C4-2B (cell line): ENCODE measurements around the gene PID1.

Experiments
- H3K27ac ChIP-seq: fragments of 450-650 bp; 2 replicates; pipeline ENCODE4 v1.5.1; 2017
- CTCF ChIP-seq: fragments of 450-650 bp; conservative IDR thresholded peaks from 2 replicates; pipeline ENCODE4 v1.5.1; 2017; ENCODE audit warnings: mild to moderate bottlenecking
- ZFX ChIP-seq: fragments of 450-650 bp; IDR thresholded peaks from 2 replicates; pipeline ENCODE4 v1.6.1; 2017

The PID1 gene

GRCh38 chr2:229179628-229180027 lies 91.5 kb downstream of the PID1 start:
- TF ChIP-seq CTCF (no peak), ZFX (no peak)
- H3K27ac ChIP-seq, result no peak overlapping the region

- no peak for TF ChIP-seq CTCF
- no peak for TF ChIP-seq ZFX
These were observed 92.4 kb downstream of the PID1 start for GRCh38 chr2:229178706-229179105.

GRCh38 chr2:229178117-229178516 lies 93.0 kb downstream of the PID1 start:
- no peak for TF ChIP-seq CTCF
- TF ChIP-seq ZFX, result no peak
- H3K27ac ChIP-seq, result no peak overlapping the region

More at GRCh38 chr2:229178706-229179105, 92.4 kb downstream of the PID1 start:
- no peak overlapping the region for H3K27ac ChIP-seq

GRCh38 chr2:229176136-229176535 lies 95.0 kb downstream of the PID1 start:
- no peak for TF ChIP-seq ZFX
- TF ChIP-seq CTCF, result no peak
- no peak overlapping the region for H3K27ac ChIP-seq

GRCh38 chr2:229175497-229175863 lies 95.6 kb downstream of the PID1 start:
- no peak for TF ChIP-seq ZFX
- no peak for TF ChIP-seq CTCF
- H3K27ac ChIP-seq, result no peak overlapping the region

GRCh38 chr2:229174794-229175496 lies 96.1 kb downstream of the PID1 start:
- TF ChIP-seq CTCF (no peak), ZFX (no peak)
- H3K27ac ChIP-seq, result no peak overlapping the region

GRCh38 chr2:229173825-229174359 lies 97.2 kb downstream of the PID1 start:
- H3K27ac ChIP-seq, result no peak overlapping the region

More at GRCh38 chr2:229173825-229174359, 97.2 kb downstream of the PID1 start:
- no peak for TF ChIP-seq ZFX
- no peak for TF ChIP-seq CTCF
